HG02884 (cell line): Measurements from ENCODE around the gene DUOXA2.
"Not testable (repeated sequence)": the region's sequence is repeated elsewhere in the genome, so short reads cannot be mapped to it uniquely, and the experiment has no call there.

Experiments
- ATAC-seq: cut with Tn5 transposase; IDR thresholded peaks from one replicate; pipeline ENCODE4 v1.9.1; 2021; ENCODE audit warnings: mild to moderate bottlenecking, moderate library complexity; ENCODE audit not compliant: unreplicated experiment

Gene DUOXA2

DNA sequence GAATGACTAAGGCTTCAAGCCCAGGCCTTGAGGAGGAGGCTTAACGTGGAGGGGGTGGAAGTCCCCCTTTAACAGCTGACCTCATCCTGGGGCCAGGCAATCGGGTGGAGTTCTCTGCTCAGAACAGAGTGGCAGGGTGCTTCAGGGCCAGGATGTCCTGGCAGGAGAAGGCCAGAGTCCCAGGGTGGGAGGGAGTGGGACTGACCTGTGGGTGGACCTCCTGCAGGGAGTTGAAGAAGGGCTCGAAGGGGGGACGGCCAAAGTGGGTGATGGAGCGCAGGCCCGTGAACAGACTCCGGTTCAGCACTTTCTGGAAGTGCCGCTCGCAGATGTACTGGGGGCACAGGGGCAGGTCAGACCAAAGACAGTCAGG is 19.8 kb upstream of the DUOXA2 start:
- no peak for ATAC-seq

DNA sequence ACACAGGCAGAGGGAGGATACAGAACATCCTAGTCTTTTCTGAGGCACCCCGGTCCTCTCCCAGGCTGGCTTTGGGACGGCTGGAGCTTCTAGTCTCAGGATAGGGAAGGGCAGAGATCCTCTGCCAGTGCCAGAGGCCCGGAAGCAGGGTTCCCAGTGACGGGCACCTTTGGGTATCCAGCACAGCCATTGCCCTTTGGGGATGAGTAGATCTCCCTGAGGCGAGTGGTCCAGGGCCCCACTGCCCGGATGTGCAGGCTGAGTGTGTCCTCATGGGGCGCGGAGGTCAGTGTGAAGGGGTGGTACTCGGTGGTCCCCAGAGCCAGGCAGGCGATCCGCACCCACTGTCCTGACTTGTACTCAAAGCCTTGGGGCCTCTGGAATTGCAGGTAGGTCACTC is 18.5 kb upstream of the DUOXA2 start:
- ATAC-seq: no peak

DNA sequence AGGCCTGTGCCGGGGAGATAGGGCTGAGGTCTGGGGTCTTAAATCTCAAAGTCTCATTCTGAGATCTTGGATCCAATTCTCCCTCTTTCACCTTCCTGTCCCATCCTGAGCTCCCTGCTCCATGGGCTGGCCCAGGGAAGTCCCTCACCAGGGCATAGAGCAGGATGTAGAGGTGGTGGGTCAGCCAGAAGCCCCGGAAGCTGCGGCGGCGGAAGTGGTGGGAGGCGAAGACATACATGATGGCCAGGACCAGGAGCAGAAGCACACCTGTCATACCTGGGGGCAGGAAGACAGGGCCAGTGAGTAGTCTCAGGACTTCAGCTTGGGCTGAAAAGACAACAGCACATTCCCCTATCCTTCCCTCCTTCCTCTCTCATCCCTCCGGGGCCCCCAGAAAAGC is 16.7 kb upstream of the DUOXA2 start:
- ATAC-seq: no peak

DNA sequence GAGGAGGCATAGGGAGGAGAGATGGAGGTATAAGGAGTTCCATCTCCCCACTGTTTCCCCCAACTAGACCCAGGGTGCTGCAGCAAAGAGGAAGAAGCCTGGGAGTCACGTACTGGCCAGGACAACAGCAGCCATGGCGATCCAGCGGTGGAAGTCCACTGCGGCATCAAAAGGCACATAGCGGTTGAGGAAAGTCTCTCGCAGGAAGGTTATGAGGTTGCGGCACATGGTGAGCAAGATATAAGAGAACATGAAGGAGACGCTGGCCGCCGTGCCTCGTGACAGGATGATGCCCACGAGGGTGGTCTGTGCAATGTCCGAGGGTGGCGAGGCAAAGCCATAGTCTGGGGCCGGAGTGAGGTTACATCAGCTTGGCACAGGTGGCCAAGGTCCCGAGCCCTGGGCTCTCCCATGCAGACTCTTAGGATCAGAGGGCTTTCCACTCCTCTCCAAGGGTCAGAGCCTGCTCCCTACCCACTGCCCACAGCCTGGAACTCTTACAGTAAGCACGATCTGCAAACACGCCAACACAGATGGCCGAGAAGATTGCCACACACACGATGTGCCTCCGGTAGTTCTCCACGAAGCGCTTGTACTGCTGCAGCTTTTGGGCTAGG is 14.5 kb upstream of the DUOXA2 start:
- no peak for ATAC-seq

DNA sequence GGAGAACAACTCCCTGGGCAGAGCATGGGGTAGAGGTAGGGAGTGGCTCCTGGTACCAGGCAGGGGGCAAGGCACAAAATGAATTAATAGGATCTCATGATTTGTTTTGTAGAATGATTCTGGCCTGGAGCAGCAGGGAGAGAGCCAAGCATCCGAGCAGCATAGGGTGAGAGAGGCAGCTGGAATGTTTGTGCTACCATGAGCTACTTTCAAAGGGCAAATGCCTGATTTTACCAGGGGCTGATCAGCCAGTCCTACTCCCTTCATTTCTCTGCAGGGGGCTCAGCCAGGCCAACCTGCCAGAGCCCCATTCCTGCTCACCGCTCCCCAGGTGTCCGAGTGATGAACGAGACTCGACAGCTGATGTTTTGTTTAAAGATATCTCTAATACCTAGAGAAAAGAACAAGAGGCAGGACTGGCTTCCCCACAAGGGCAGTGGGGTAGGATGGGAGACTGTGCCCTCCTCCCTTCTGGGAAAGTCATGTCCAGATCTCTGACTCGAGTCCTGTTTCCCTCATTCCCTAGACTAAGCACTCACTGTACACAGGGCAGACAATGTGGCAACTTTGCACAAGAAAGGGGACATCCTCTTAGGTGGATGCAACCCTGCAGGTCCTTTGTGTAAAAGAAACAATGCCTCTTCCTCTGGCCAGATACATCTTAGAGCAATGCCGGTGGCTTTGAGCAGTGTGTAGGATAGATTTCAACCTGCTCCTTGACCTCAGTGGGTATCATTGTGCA is 13.1 kb upstream of the DUOXA2 start:
- ATAC-seq: no peak

DNA sequence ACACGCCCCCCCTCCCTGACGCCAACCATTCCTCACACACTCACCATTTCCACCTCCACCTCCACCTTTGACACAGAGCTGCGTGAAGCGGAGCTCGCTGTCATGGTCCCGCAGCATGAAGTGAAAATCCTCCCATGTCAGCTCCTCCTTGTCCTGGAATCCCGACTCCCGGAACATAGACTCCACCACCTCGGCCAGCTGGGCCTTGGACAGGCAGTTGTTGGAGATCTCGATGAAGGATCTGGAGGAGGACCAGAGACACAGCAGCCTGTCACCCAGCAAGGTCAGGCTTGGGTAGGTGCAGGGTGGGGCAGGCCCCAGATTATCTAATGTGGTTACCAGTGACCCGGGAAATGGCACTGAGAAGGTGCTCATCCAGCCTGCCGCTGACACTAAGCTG is 12.4 kb upstream of the DUOXA2 start:
- no peak for ATAC-seq

DNA sequence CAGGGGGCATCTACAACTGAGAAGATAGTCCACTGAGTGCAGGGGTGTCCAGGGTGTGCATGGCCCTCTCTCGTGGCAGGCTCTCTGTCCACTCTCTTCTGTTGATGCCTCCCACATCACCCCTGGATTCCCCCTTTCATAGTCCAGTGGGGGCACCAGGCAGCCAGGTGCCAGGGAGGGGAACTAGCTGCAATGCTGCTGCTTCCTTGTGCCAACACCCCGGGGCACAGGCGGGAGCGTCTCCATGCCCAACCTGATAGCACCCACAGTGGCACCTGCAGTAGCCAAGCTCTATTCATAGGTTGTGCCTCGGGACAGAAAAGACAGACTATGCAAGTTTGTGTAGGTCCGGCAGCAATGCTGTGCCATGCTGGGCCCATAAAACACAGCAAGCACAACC is 11.9 kb upstream of the DUOXA2 start:
- ATAC-seq: no peak

DNA sequence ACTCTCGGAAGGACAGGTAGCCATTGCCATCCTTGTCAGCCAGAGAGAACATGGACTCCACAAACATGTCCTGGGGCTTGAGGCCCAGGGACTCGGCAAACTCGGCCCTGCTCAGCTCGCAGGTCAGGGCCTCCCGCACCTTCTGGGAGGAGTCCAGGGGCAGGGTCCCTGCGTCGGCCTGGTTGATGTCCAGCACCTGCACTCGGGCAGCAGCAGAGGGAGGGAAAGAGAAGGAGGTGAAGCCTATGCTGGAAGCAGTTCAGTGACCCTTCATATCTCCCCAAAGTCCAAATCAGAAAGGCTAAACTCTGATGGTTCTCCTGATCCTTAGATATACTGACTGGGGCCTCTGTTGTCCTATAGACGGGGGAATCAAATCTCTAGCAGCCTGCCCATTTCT is 10.0 kb upstream of the DUOXA2 start:
- ATAC-seq: not testable (repeated sequence)

DNA sequence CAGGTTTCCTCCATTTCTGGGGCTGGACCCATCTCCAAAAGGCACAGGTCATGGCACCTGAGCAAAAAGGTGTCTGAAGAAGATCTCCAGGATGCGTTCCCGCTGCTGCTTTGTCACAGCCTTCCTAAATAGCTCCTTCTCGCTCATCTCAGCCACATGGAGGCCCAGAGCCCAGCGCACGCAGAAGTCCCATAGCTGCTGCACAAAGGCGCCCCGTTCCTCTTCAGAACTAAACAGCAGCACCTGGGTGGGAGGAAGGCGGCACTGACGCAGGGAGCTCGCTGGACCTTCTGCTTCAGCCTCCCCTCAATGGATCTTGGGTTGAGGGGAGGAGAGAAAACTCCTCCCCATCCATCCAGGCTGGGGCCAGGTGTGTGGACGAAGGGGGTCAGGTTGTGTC is 8.5 kb upstream of the DUOXA2 start:
- ATAC-seq: no peak

DNA sequence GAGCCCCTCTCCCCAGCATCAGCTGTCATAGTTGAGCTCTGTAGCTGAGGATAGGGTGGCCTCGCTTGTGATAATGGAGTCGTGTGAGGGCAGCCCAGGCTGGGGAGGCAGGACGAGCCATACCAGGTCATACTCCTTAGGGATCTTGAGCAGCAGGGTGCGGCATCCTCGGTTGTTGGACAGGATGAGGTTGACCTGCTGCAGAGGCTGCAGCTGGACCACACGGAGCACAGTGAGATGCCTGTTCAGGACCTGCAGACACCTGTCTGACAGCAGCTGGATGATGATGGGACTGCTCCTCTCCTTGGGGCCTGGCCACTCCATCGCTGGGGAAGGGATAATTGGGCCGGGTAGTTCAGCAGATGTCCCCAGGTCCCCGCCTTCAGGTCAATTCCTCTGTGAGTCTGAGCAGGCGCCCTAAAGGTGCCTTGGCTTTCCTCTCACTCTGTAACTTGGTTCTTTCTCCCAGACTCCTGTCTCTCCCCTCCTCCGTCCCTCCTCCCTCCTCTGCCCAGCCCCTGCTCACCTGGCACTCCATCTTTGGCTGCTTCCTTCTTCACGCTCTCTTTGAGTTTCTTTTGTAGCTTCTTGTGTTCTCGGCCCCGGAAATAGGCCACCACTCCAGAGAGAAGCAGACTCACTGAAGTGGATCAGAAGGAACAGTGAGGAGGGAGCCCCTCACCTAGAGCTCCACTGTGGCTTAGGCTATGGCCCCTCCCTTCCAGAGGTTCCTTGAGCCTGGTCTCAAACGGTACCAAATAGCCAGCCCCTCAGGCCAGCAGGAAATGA is 7.9 kb upstream of the DUOXA2 start:
- no peak for ATAC-seq

DNA sequence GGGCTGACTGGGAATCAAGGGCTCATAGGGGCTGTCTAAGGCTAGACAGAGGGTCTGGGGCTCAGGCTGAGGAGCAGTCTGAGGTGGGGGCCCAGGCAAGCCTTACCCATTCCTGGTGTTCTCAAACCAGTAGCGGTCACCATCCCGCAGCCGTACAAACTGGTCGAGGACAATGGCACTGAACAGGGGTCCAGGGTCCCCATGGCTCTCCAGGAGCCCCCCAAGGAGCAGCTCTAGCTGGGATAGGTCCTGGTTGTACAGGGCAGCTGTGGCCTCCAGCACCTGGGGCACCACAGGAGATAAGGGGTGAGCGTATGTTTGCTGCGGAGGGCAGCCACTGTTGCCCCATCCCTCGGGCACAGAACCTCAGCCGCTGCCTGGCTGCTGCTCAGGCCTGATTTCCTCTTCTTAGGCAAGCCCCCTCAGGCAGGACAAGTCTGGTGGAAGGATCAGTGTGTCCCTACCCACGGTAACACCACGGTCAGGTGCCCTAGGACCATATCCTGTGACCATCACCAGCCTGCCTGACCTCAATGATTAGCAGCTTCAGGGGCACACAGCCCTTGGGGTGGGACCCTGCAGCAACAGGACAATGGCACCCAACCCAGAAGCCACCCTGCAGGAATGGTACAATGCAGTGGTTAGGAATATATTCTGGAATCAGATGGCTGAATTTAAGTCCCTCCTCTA is 6.0 kb upstream of the DUOXA2 start:
- ATAC-seq: no peak

DNA sequence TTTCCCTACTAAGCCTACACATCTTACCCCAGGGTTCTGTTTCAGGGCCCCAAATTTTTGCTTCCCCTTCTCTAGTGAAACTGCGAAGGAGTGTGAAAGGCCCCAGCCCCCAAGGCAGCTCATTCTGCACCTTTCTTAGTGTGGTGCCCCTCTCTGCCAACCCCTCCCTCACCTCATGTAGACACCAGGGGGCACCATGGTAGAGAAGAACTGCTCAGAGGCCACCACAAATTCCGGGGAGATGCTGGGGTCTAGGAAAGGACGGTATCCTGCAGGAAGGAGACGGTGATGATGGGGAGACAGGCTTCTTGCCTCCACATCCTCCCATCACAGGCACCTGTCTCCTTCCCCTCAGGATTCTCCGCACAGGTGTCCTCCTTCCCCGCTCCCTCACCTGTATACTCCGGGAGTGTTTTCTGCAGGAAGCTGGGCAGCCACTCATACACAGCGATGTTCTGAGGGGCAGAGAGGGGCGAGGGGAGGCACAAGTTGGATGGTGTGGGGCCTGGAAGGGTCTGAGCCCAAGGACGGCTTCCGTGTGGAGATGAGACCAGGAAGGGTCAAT is 3.8 kb upstream of the DUOXA2 start:
- ATAC-seq: no peak

DNA sequence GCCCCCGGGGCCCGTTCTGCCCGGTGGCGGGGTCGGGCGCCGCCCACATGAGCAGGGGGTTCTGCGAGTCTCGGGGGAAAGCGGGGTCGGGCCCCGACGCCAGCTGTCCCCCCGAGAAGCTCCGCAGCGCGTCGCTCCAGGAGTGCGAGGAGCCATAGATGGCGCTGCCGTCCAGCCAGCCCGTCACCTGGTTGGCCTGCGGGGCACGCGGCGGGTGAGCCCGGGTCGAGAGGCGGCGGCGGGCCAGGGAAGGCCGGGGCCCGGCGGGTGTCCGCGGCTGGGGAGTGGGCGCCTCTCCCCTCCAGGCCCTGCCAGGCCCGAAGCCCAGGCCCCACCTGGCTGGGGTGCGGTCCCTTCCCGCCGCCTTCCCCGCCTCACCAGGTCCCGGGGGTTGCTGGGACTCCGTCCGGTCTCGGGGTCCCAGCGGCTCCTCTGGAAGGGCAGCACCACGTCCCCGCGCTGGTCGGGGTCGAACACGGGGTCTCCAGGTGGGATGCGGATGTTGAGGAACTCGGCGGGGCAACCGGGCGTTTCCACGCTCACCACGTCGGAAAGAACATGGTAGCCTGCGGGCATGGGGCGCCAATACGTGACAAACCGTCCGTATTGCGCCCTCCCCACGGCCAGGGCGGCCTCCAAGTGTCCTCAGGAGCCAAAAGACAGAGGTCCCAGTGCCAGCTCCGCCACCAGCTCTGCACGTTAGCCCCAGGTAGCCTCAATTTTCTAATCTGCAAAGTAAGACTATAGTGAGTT is 2.6 kb upstream of the DUOXA2 start:
- no peak for ATAC-seq

DNA sequence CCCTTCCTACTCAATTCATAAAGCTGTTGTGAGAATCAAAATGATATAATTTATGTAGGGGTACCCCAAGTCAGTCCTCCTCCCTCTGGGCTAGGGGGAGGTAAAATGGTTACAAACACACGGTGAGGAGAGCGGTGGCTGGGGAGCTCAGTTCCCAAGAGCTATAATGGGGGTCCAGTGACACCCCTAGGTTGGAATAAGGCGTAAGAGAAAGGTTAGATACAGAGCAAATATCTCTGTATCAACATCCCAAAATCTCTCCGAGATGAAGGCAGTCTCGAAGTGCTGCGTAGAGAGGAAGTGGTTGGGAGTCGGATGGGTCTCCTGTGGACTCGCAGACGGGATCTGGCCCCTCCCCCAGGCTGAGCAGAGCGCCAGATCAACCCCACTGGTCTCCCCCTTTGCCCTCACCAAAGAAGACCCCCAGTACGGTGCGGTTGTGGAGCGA is 2.0 kb upstream of the DUOXA2 start:
- no peak for ATAC-seq

DNA sequence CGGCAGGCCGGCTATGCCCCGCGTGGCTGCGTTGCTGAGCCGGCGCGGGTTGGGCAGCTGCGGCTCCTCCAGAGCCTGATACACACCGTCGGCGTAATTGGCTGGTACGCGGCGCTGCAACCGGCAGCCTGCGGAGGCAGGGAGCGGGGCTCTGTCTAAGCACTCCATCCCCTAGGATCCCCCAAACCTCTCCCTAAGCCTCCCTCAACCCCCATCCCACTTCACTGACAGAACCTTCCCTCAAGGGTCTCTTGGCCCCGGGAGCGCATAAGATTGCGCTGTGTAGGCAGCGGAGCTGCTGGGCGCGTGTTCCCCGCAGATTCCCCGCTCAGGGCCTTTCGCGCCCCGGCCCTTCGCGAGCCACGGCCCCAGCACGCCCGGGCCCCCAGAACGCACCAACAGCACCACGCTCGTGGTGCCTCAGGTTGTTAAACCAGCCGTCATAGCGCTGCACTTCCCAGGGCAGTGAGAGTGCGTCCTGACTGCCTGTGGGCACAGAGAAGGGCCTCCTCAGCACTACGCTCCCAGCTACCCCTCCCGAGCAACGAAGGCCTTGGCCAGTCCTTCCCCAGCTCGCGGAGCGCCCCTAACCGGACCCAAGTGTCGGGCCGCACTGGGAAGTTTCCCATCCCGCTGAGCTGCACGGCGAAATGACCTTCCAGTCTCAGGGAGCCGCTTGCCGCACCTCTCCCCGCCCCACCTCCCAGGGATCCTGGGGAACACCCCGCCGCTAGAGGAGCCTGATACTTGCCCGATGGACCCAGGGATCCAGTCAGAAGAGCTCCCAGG is 1.3 kb upstream of the DUOXA2 start:
- ATAC-seq: no peak

DNA sequence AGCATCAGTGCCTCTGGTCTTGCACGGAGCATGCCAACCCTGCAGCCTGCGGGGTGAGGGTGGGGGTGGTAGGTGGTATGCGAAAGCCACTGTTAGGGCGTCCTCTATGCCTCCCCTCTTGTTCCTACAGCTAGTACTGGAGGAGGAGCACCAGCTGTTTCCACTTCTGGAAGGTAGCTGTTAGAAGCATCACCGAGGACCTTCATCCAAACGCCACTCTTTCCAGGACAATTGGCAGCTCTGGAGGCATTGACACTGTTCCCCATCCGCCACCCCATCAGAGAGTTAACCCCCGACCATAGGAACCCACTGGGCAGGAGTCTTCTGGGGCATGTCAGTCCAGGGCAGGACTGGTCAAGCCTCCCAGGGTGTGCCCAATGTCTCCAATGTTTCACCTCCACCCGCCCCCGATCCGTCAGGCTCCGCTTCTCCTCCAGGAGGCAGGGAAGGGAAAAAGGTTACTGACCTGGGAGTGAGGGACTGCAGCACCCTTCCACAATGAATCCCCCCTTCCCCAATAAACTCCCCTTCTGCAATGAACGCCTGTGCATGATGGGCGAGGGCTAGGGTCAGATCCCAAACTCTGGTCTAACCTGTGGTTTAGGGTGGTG is 641 bp upstream of the DUOXA2 start:
- ATAC-seq: no peak

DNA sequence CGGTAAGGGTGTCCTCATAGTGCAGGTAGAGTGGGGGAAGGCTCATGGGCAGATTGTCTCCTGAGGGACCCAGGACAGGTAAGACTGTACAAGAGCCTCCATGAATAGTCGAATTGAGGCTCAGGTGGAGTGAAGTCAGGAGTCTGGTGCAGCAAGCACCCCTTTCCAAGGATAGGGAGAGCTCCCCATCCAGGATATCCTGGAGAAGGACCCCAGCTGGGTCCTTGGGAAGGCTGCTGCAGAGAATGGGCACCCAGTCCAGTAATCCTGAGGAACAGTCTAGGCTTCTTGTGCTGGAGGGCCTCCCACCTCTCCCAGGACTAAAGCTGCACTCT is 592 bp downstream of the DUOXA2 start:
- no peak for ATAC-seq

DNA sequence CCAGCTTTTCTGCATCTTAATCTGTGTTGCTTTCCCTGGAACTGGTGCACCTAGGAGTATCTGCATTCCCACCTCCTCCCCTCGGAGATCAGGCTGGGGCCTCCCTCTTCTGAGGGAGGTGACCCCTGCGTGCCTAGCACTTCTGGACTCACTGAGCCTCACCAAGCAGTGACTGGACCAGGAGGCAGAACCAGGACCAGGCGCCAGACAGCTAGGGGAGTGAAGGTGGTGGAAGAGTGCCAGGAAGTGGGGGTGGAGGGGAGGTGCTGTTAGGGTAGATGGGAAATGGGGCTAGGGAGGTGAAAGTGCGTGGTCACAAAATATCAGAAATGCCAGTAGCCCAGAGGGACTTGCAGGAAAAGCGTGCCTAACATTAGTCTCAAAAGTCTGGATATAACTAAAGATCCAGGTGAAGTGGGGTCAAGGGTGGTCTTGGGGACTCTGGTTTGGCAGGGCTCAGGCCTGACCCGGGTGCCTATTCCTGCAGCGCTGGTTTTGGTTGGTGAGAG is 1.2 kb downstream of the DUOXA2 start:
- ATAC-seq: no peak

DNA sequence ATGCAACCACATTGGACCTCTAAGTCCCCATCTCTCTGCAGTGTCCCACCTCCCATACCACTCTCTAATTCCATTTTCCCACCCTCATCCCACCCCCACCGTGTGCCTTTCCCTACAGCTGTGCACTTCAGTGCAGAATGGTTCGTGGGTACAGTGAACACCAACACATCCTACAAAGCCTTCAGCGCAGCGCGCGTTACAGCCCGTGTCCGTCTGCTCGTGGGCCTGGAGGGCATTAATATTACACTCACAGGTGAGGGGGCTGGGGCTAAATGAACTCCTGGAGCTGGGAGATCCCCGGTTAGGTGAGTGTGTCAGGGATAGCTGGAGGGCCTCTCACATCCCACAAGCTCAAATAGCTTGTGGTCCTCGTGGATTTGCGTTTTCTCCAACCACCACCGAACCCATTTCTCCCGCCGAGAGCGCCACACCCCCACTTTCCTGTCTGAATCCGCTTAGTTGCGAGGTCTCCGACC is 1.9 kb downstream of the DUOXA2 start:
- no peak for ATAC-seq
